Fibroblast of mammary gland (primary cell): Measurements from ENCODE around the gene S100A4.

Source experiments
- DNase-seq: peaks from one replicate; pipeline ENCODE4 v3.0.0-alpha.2; 2010; ENCODE audit warnings: low read depth
- H3K4me3 ChIP-seq: 2 replicates; pipeline ENCODE4 v1.5.1; 2011; ENCODE audit warnings: low read depth, mild to moderate bottlenecking, low read length, moderate library complexity; ENCODE audit not compliant: control insufficient read depth
- CTCF ChIP-seq: conservative IDR thresholded peaks from 2 replicates; pipeline ENCODE4 v1.5.1; 2011; ENCODE audit warnings: low read depth, low read length, inconsistent platforms; ENCODE audit not compliant: control insufficient read depth, insufficient read depth

Gene S100A4

DNA sequence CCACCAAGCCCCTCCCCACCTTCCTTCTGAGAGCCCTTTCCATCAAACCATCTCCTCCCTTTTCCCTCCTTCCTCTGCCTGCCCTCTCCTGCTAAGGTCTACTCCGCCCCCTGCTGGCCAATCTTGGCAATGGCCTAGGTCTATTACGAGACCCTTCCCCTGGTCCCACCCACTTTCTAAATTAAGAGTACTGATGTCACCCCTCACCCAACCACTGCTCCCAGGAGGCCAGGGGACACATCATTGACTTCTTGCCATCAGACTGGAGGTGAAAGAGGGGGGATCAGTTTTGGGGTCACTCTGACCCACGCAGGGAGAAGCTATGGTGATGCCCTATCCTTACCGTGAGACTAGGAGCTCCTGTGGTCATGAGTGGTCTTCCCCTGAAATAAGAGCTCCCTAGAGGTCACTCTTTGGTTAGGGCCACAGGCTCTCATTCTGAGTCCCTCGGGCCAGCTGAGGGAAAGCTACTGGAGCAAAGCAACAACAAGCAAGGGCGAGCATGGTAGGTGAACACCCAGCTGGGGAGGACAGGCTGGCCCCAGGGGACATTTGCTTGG lies 50.5 kb downstream of the S100A4 start:
- TF ChIP-seq CTCF: peak; percentile 96
- peak; percentile 59 for DNase-seq
- no peak overlapping the region for H3K4me3 ChIP-seq
